ENCODE results near the gene CCT5. TPM values are rescaled to one million over a fixed set of nuclear protein-coding genes. Genes with fewer than 3 reads are reported as not detected.
A peak's percentile ranks its signal among the peaks of the same experiment; 100 is the strongest.

The CCT5 gene
- 223 and 241 TPM in 2 replicates for total RNA-seq
- long read RNA-seq, transcript CCT5-201 (11 exons, 3,675 nt), result major isoform, 2,272 of 2,358 reads
- long read RNA-seq, partial matches to known transcripts, result 27 of 2,358 reads
- long read RNA-seq, other reads (novel, unspliced or antisense), result 56 of 2,358 reads

GRCh38 chr5:10249948-10250805, at the start of gene CCT5:
Gene CCT5 (plus strand): TSS chr5:10250280. CDS start chr5:10250341, 61 bp downstream.
- Mint-ChIP-seq H3K4me1 (ENCODE audit: low read depth) (peaks cover 27% of the 10 kb centered on the region), H3K4me3 (ENCODE audit: low read depth) (peak within 1 kb of the TSS; percentile 82), H3K9me3 (ENCODE audit: low read depth) (no peaks in the 10 kb centered on the region), H3K27ac (peak within 1 kb of the TSS; percentile 100), H3K36me3 (ENCODE audit: insufficient read depth) (peaks cover 9% of the 10 kb centered on the region), H3K27me3 (no peaks in the 10 kb centered on the region)
- peak; percentile 70 for DNase-seq (ENCODE audit: low spot score, unreplicated experiment)
- no peak for TF ChIP-seq CTCF (IDR thresholded peaks at IDR 0.05; ENCODE audit: unreplicated experiment)

GRCh38 chr5:10201223-10201868, 48.7 kb upstream of the CCT5 start:
- H3K27me3 Mint-ChIP-seq, result no peaks in the 10 kb centered on the region
- no peak overlapping the region for H3K4me3 Mint-ChIP-seq (ENCODE audit: low read depth)
- H3K36me3 Mint-ChIP-seq (ENCODE audit: insufficient read depth), result peaks cover 4% of the 10 kb centered on the region
- DNase-seq (ENCODE audit: low spot score, unreplicated experiment), result no peak
- H3K4me1 Mint-ChIP-seq (ENCODE audit: low read depth), result peaks cover 5% of the 10 kb centered on the region
- peaks cover 15% of the 10 kb centered on the region for H3K9me3 Mint-ChIP-seq (ENCODE audit: low read depth)
- TF ChIP-seq CTCF (IDR thresholded peaks at IDR 0.05; ENCODE audit: unreplicated experiment), result peak; percentile 45
- no peak overlapping the region for H3K27ac Mint-ChIP-seq

- Mint-ChIP-seq H3K36me3 (ENCODE audit: insufficient read depth) (peaks cover 4% of the 10 kb centered on the region), H3K4me3 (ENCODE audit: low read depth) (no peak overlapping the region), H3K4me1 (ENCODE audit: low read depth) (peaks cover 5% of the 10 kb centered on the region), H3K27ac (no peak overlapping the region), H3K27me3 (no peaks in the 10 kb centered on the region), H3K9me3 (ENCODE audit: low read depth) (peaks cover 15% of the 10 kb centered on the region)
- no peak for DNase-seq (ENCODE audit: low spot score, unreplicated experiment)
- TF ChIP-seq CTCF (IDR thresholded peaks at IDR 0.05; ENCODE audit: unreplicated experiment), result no peak
These were observed 47.8 kb upstream of the CCT5 start for GRCh38 chr5:10202089-10202910.

- Mint-ChIP-seq H3K27me3 (no peaks in the 10 kb centered on the region), H3K4me3 (ENCODE audit: low read depth) (no peak overlapping the region), H3K27ac (no peak overlapping the region), H3K4me1 (ENCODE audit: low read depth) (no peaks in the 10 kb centered on the region), H3K9me3 (ENCODE audit: low read depth) (peaks cover 7% of the 10 kb centered on the region), H3K36me3 (ENCODE audit: insufficient read depth) (peaks cover 2% of the 10 kb centered on the region)
- DNase-seq (ENCODE audit: low spot score, unreplicated experiment), result no peak
- no peak for TF ChIP-seq CTCF (IDR thresholded peaks at IDR 0.05; ENCODE audit: unreplicated experiment)
These were observed 41.1 kb upstream of the CCT5 start for GRCh38 chr5:10209004-10209403.

GRCh38 chr5:10213316-10213715, 36.8 kb upstream of the CCT5 start:
- no peak overlapping the region for H3K4me3 Mint-ChIP-seq (ENCODE audit: low read depth)
- no peak for TF ChIP-seq CTCF (IDR thresholded peaks at IDR 0.05; ENCODE audit: unreplicated experiment)
- H3K27ac Mint-ChIP-seq, result no peak overlapping the region
- no peaks in the 10 kb centered on the region for H3K9me3 Mint-ChIP-seq (ENCODE audit: low read depth)
- no peak for DNase-seq (ENCODE audit: low spot score, unreplicated experiment)
- H3K27me3 Mint-ChIP-seq, result no peaks in the 10 kb centered on the region
- no peaks in the 10 kb centered on the region for H3K4me1 Mint-ChIP-seq (ENCODE audit: low read depth)
- no peaks in the 10 kb centered on the region for H3K36me3 Mint-ChIP-seq (ENCODE audit: insufficient read depth)

Measured in progenitor cell of endocrine pancreas (in vitro differentiated cells).